H9 (cell line): ENCODE data around the gene HYAL4. TPM values are rescaled to one million over a fixed set of nuclear protein-coding genes. Genes with fewer than 3 reads are reported as not detected.
A peak's percentile ranks its signal among the peaks of the same experiment; 100 is the strongest.

Experiments used
- DNase-seq: peaks from one replicate; pipeline ENCODE4 v3.0.0-alpha.2; 2017
- H2AFZ ChIP-seq: one replicate; pipeline ENCODE4 v1.6.1; 2013; ENCODE audit warnings: mild to moderate bottlenecking, low read length, control low read depth, moderate library complexity
- H2AK5ac ChIP-seq: 2 replicates; pipeline ENCODE4 v1.6.1; 2013; ENCODE audit warnings: low read length, control low read depth, mixed read lengths; ENCODE audit not compliant: insufficient read length
- H2BK120ac ChIP-seq: one replicate; pipeline ENCODE4 v1.6.1; 2013; ENCODE audit warnings: low read depth, mild to moderate bottlenecking, low read length, control low read depth, inconsistent platforms; ENCODE audit not compliant: poor library complexity, severe bottlenecking
- H2BK12ac ChIP-seq: 2 replicates; pipeline ENCODE4 v1.6.1; 2013; ENCODE audit warnings: low read length, control low read depth, mixed read lengths, low read depth; ENCODE audit not compliant: insufficient read length
- H2BK15ac ChIP-seq: 2 replicates; pipeline ENCODE4 v1.6.1; 2013; ENCODE audit warnings: low read depth, low read length, control low read depth
- H2BK20ac ChIP-seq: one replicate; pipeline ENCODE4 v1.6.1; 2013; ENCODE audit warnings: low read depth, mild to moderate bottlenecking, low read length, control low read depth, inconsistent platforms; ENCODE audit not compliant: poor library complexity, severe bottlenecking
- H2BK5ac ChIP-seq: 2 replicates; pipeline ENCODE4 v1.6.1; 2013; ENCODE audit warnings: low read length, control low read depth, mixed read lengths; ENCODE audit not compliant: insufficient read length
- H3K14ac ChIP-seq: 2 replicates; pipeline ENCODE4 v1.6.1; 2013; ENCODE audit warnings: low read length, control low read depth; ENCODE audit not compliant: insufficient read depth
- H3K18ac ChIP-seq: 2 replicates; pipeline ENCODE4 v1.6.1; 2013; ENCODE audit warnings: low read depth, mild to moderate bottlenecking, mixed read lengths, low read length, control low read depth; ENCODE audit not compliant: insufficient read length
- H3K23ac ChIP-seq: 2 replicates; pipeline ENCODE4 v1.6.1; 2013; ENCODE audit warnings: low read length, control low read depth, mixed read lengths, low read depth; ENCODE audit not compliant: insufficient read length
- H3K23me2 ChIP-seq: 2 replicates; pipeline ENCODE4 v1.6.1; 2013; ENCODE audit warnings: low read depth, mild to moderate bottlenecking, mixed read lengths, low read length, control low read depth; ENCODE audit not compliant: insufficient read length, poor library complexity, severe bottlenecking
- H3K27ac ChIP-seq: 2 replicates; pipeline ENCODE4 v1.5.1; 2013; ENCODE audit warnings: low read length, control low read depth, mixed read lengths, low read depth; ENCODE audit not compliant: insufficient read length
- H3K27me3 ChIP-seq: 2 replicates; pipeline ENCODE4 v1.6.1; 2013; ENCODE audit warnings: low read length, control low read depth, inconsistent platforms; ENCODE audit not compliant: insufficient read depth
- H3K4ac ChIP-seq: 2 replicates; pipeline ENCODE4 v1.6.1; 2013; ENCODE audit warnings: low read depth, mild to moderate bottlenecking, control low read depth, inconsistent platforms, low read length, moderate library complexity
- H3K4me1 ChIP-seq: 2 replicates; pipeline ENCODE4 v1.6.1; 2013; ENCODE audit warnings: low read length, control low read depth, inconsistent platforms; ENCODE audit not compliant: insufficient read depth
- H3K4me2 ChIP-seq: 2 replicates; pipeline ENCODE4 v1.6.1; 2013; ENCODE audit warnings: low read length, control low read depth, mixed read lengths; ENCODE audit not compliant: insufficient read length, insufficient read depth
- H3K56ac ChIP-seq: 2 replicates; pipeline ENCODE4 v1.6.1; 2013; ENCODE audit warnings: low read depth, mild to moderate bottlenecking, mixed read lengths, low read length, control low read depth; ENCODE audit not compliant: insufficient read length
- H3K79me1 ChIP-seq: 2 replicates; pipeline ENCODE4 v1.6.1; 2013; ENCODE audit warnings: low read depth, mild to moderate bottlenecking, moderate library complexity, low read length, control low read depth, inconsistent platforms; ENCODE audit not compliant: insufficient read depth, poor library complexity, severe bottlenecking
- H3K79me2 ChIP-seq: 2 replicates; pipeline ENCODE4 v1.6.1; 2013; ENCODE audit warnings: low read length, control low read depth, inconsistent platforms; ENCODE audit not compliant: insufficient read depth
- H3K9ac ChIP-seq: 2 replicates; pipeline ENCODE4 v1.6.1; 2013; ENCODE audit warnings: low read length, control low read depth, mixed read lengths; ENCODE audit not compliant: insufficient read length; ENCODE audit errors: extremely low read depth
- H3K9me3 ChIP-seq: one replicate; pipeline ENCODE4 v1.6.1; 2013; ENCODE audit warnings: low read depth, low read length, inconsistent platforms; ENCODE audit not compliant: control insufficient read depth
- H3T11ph ChIP-seq: one replicate; pipeline ENCODE4 v1.6.1; 2013; ENCODE audit warnings: mild to moderate bottlenecking, low read length, control low read depth, inconsistent platforms
- H4K20me1 ChIP-seq: one replicate; pipeline ENCODE4 v1.6.1; 2013; ENCODE audit not compliant: control insufficient read depth, insufficient read length, insufficient read depth
- H4K5ac ChIP-seq: 2 replicates; pipeline ENCODE4 v1.6.1; 2013; ENCODE audit warnings: low read depth, mild to moderate bottlenecking, mixed read lengths, low read length, control low read depth; ENCODE audit not compliant: insufficient read length
- H4K8ac ChIP-seq: replicated peaks from 2 replicates; pipeline ENCODE4 v1.6.1; 2013; ENCODE audit warnings: low read length, control low read depth, mixed read lengths, low read depth; ENCODE audit not compliant: insufficient read length
- H4K91ac ChIP-seq: 2 replicates; pipeline ENCODE4 v1.6.1; 2013; ENCODE audit warnings: low read depth, mild to moderate bottlenecking, moderate library complexity, mixed read lengths, low read length, control low read depth; ENCODE audit not compliant: insufficient read length
- H3K27ac Mint-ChIP-seq, 3 experiments: 2 replicates in 2 of 3; 3 replicates in 1 of 3; pipeline ENCODE4 v1.8.0; 2020 to 2021; ENCODE audit warnings: mixed read lengths in 3 of 3, mild to moderate bottlenecking in 1 of 3, moderate library complexity in 1 of 3
- H3K27me3 Mint-ChIP-seq: 2 replicates; pipeline ENCODE4 v1.8.0; 2021; ENCODE audit warnings: low read depth, mild to moderate bottlenecking, moderate library complexity, mixed read lengths
- H3K36me3 Mint-ChIP-seq, 3 experiments: 2 replicates in 2 of 3; 3 replicates in 1 of 3; pipeline ENCODE4 v1.8.0; 2020 to 2021; ENCODE audit warnings: low read depth in 3 of 3, mixed read lengths in 3 of 3; ENCODE audit not compliant: insufficient read depth in 1 of 3
- H3K4me1 Mint-ChIP-seq, 2 experiments: 2 replicates each; pipeline ENCODE4 v1.8.0; 2020; ENCODE audit warnings: mixed read lengths in 2 of 2
- H3K4me3 Mint-ChIP-seq, 2 experiments: 2 replicates in 1 of 2; 3 replicates in 1 of 2; pipeline ENCODE4 v1.8.0; 2020 to 2021; ENCODE audit warnings: mild to moderate bottlenecking in 2 of 2, mixed read lengths in 2 of 2, moderate library complexity in 1 of 2
- H3K9me3 Mint-ChIP-seq, 2 experiments: 2 replicates in 1 of 2; 3 replicates in 1 of 2; pipeline ENCODE4 v1.8.0; 2020; ENCODE audit warnings: mild to moderate bottlenecking in 2 of 2, mixed read lengths in 2 of 2, moderate library complexity in 1 of 2
- CTCF ChIP-seq: fragments of 200-600 bp; sonication (generic); conservative IDR thresholded peaks from 3 replicates; pipeline ENCODE4 v1.8.0; 2021; ENCODE audit warnings: antibody characterized with exemption, mild to moderate bottlenecking
- WGBS: extraction: QIAGEN DNeasy Blood & Tissue Kit; methylation state at CpG from one replicate; pipeline ENCODE4 v1.1.7; 2013; ENCODE audit warnings: missing lambda C conversion rate, low lambda C conversion rate, mixed read lengths; ENCODE audit not compliant: insufficient read length; ENCODE audit errors: extremely low coverage; 5-methylcytosine and 5-hydroxymethylcytosine counted together
- total RNA-seq: library from RNA; stranded (reverse); gene quantifications from 2 replicates; pipeline ENCODE4 v1.2.1, GENCODE V29; 2021

The HYAL4 gene
- total RNA-seq, 1 experiment from 2014 or later = not detected

- Histone ChIP-seq H3K27ac (no peak overlapping the region), H2AK5ac (no peak overlapping the region), H4K8ac (no peak overlapping the region), H3K79me2 (no peaks in the 10 kb centered on the region), H3K23ac (no peak overlapping the region), H3K18ac (no peak overlapping the region), H4K91ac (no peak overlapping the region), H3K14ac (no peak overlapping the region), H3K9me3 (no peaks in the 10 kb centered on the region), H3K23me2 (no peaks in the 10 kb centered on the region), H3K4ac (no peak overlapping the region), H2BK12ac (no peak overlapping the region), H2AFZ (no peak overlapping the region), H4K5ac (no peak overlapping the region), H3K4me1 (no peaks in the 10 kb centered on the region), H3K4me2 (no peak overlapping the region), H2BK5ac (no peak overlapping the region), H2BK15ac (no peak overlapping the region), H2BK20ac (no peak overlapping the region), H4K20me1 (no peaks in the 10 kb centered on the region), H2BK120ac (no peak overlapping the region), H3T11ph (no peak overlapping the region), H3K56ac (no peak overlapping the region), H3K27me3 (no peaks in the 10 kb centered on the region), H3K79me1 (no peaks in the 10 kb centered on the region), H3K9ac (no peak overlapping the region)
- Mint-ChIP-seq H3K27me3 (no peaks in the 10 kb centered on the region), H3K27ac (peak overlapping the region in 2 of 3 experiments; percentile 36 to 80; a peak in 5 of 7 replicates), H3K4me3 (no peak overlapping the region), H3K9me3 (peaks cover 3 to 7% of the 10 kb centered on the region in 2 experiments; a peak in 3 of 5 replicates), H3K4me1 (peaks cover 15 to 24% of the 10 kb centered on the region in 2 experiments), H3K36me3 (peaks cover 0 to 5% (median 0%) of the 10 kb centered on the region in 3 experiments; a peak in 1 of 7 replicates)
- TF ChIP-seq CTCF = no peak
- DNase-seq = no peak
- WGBS = no CpG with 5 or more reads among the region's 3 CpGs
Measured at GRCh38 chr7:123864436-123864835, 19.5 kb downstream of the HYAL4 start.
